ENCODE results near the gene ANGPTL2. TPM values are rescaled to one million over a fixed set of nuclear protein-coding genes. Genes with fewer than 3 reads are reported as not detected.

The ANGPTL2 gene
- total and polyA plus RNA-seq, 4 donors, result 0.93 to 3.2 (median 1.9) TPM

DNA sequence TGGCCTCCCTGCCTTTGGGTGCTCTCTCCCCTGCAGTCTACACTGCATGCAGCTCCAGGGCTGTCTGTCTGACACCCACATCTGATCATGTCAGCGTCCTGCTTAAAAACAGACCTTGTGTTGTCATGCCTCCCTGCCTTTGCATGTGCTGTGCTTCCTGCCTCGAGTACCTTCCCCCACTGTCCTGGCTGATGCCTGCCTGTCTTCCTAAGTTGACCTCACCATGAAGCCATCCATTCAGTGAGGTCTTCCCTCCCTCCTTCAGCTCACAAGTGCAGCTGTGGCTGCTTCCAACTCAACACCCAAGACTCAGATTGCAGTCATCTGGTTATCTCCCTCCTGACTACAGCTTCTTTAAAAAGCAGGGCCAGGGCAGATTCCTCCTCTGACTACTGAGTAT, 5.5 kb downstream of the ANGPTL2 start (continued):
- TF ChIP-seq, protein P1, sequence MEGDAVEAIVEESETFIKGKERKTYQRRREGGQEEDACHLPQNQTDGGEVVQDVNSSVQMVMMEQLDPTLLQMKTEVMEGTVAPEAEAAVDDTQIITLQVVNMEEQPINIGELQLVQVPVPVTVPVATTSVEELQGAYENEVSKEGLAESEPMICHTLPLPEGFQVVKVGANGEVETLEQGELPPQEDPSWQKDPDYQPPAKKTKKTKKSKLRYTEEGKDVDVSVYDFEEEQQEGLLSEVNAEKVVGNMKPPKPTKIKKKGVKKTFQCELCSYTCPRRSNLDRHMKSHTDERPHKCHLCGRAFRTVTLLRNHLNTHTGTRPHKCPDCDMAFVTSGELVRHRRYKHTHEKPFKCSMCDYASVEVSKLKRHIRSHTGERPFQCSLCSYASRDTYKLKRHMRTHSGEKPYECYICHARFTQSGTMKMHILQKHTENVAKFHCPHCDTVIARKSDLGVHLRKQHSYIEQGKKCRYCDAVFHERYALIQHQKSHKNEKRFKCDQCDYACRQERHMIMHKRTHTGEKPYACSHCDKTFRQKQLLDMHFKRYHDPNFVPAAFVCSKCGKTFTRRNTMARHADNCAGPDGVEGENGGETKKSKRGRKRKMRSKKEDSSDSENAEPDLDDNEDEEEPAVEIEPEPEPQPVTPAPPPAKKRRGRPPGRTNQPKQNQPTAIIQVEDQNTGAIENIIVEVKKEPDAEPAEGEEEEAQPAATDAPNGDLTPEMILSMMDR (IDR thresholded peaks at IDR 0.05; ENCODE audit: low read depth, low read length, missing input control), result no peak
- TF ChIP-seq, protein P2, sequence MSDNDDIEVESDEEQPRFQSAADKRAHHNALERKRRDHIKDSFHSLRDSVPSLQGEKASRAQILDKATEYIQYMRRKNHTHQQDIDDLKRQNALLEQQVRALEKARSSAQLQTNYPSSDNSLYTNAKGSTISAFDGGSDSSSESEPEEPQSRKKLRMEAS (IDR thresholded peaks at IDR 0.05), result no peak
- TF ChIP-seq, protein P3, sequence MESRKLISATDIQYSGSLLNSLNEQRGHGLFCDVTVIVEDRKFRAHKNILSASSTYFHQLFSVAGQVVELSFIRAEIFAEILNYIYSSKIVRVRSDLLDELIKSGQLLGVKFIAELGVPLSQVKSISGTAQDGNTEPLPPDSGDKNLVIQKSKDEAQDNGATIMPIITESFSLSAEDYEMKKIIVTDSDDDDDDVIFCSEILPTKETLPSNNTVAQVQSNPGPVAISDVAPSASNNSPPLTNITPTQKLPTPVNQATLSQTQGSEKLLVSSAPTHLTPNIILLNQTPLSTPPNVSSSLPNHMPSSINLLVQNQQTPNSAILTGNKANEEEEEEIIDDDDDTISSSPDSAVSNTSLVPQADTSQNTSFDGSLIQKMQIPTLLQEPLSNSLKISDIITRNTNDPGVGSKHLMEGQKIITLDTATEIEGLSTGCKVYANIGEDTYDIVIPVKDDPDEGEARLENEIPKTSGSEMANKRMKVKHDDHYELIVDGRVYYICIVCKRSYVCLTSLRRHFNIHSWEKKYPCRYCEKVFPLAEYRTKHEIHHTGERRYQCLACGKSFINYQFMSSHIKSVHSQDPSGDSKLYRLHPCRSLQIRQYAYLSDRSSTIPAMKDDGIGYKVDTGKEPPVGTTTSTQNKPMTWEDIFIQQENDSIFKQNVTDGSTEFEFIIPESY (IDR thresholded peaks at IDR 0.05), result no peak

DNA sequence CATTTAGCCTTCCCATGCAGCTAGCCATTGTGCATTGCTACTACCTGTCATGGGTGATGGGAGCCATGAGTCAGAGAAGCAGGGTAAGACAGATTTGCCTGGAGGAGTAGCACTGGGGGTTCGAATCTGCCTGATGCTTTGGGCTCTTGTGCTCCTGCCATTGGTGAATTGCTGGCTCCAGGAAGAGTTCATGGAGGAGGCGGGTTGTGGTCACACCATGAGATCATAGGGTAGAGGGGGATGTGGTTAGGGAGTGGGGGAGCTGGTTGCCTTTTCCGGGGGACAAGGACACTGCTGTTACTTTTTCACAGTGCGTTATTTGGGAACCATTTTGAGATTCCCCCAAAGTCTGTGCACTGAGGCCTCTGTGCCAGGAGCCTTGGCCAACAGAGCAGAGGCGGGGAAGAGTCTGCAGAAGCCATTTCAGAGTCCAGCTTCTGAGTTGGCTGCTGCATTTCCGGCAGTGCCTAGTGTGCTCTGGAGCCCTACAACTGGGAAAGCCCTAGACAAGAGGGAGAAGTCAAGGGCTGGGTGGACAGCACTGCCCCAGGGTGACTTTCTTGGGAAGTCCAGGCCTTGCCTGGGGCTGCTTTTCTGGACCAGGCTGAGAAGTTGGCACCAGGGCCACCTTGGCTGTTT, 6.2 kb downstream of the ANGPTL2 start:
- Histone ChIP-seq H3K4me1 (ENCODE audit: control insufficient read depth in 4 of 4, insufficient read depth in 4 of 4, low read length in 3 of 4) (no peaks in the 10 kb centered on the region), H3K27ac (ENCODE audit: low read depth in 1 of 2, low read length in 2 of 2) (no peak overlapping the region), H3K9me3 (ENCODE audit: control insufficient read depth in 4 of 4, low read length in 3 of 4) (no peaks in the 10 kb centered on the region), H3K4me3 (ENCODE audit: low read depth in 1 of 3, low read length in 3 of 3) (no peak overlapping the region), H3K27me3 (ENCODE audit: control insufficient read depth in 4 of 4, insufficient read depth in 4 of 4, low read length in 3 of 4) (no peaks in the 10 kb centered on the region), H3K9ac (ENCODE audit: low read depth in 1 of 2, low read length in 2 of 2) (no peak overlapping the region), H3K36me3 (ENCODE audit: control insufficient read depth in 4 of 4, insufficient read depth in 3 of 4, low read depth in 1 of 4, low read length in 3 of 4) (no peaks in the 10 kb centered on the region)
- DNase-seq (ENCODE audit: low spot score), result no peak
- 85% methylated on average over 6 of the region's 6 CpGs for WGBS
- TF ChIP-seq, protein P1 (IDR thresholded peaks at IDR 0.05; ENCODE audit: low read depth, low read length, missing input control), result no peak
- TF ChIP-seq, protein P2 (IDR thresholded peaks at IDR 0.05), result no peak
- TF ChIP-seq, protein P4, sequence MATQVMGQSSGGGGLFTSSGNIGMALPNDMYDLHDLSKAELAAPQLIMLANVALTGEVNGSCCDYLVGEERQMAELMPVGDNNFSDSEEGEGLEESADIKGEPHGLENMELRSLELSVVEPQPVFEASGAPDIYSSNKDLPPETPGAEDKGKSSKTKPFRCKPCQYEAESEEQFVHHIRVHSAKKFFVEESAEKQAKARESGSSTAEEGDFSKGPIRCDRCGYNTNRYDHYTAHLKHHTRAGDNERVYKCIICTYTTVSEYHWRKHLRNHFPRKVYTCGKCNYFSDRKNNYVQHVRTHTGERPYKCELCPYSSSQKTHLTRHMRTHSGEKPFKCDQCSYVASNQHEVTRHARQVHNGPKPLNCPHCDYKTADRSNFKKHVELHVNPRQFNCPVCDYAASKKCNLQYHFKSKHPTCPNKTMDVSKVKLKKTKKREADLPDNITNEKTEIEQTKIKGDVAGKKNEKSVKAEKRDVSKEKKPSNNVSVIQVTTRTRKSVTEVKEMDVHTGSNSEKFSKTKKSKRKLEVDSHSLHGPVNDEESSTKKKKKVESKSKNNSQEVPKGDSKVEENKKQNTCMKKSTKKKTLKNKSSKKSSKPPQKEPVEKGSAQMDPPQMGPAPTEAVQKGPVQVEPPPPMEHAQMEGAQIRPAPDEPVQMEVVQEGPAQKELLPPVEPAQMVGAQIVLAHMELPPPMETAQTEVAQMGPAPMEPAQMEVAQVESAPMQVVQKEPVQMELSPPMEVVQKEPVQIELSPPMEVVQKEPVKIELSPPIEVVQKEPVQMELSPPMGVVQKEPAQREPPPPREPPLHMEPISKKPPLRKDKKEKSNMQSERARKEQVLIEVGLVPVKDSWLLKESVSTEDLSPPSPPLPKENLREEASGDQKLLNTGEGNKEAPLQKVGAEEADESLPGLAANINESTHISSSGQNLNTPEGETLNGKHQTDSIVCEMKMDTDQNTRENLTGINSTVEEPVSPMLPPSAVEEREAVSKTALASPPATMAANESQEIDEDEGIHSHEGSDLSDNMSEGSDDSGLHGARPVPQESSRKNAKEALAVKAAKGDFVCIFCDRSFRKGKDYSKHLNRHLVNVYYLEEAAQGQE (IDR thresholded peaks at IDR 0.05), result no peak
- TF ChIP-seq SP1 (IDR thresholded peaks at IDR 0.05) (no peak), NR2F2 (IDR thresholded peaks at IDR 0.05) (no peak), EGR1 (IDR thresholded peaks at IDR 0.05; ENCODE audit: low read depth in 2 of 2) (no peak), YY1 (IDR thresholded peaks at IDR 0.05) (no peak)
